Central memory CD8-positive, alpha-beta T cell (primary cell): Measurements from ENCODE around the gene FBLIM1.

ENCODE experiments used
- ATAC-seq: fragments of 150-1000 bp; cut with Tn5 transposase; replicated peaks from 2 replicates; pipeline ENCODE4 v1.10.0; 2022; ENCODE audit warnings: mild to moderate bottlenecking, moderate FRiP score, moderate number of reproducible peaks; ENCODE audit not compliant: poor library complexity, severe bottlenecking; ENCODE audit errors: extremely low read depth
- DNase-seq, 2 donors: peaks; one replicate each; pipeline ENCODE4 v3.0.0; 2021; ENCODE audit warnings: low spot score in 2 of 2
- H3K27ac Mint-ChIP-seq: one replicate; pipeline ENCODE4 v1.8.0; 2022; ENCODE audit warnings: low read depth, mild to moderate bottlenecking, moderate library complexity, mixed read lengths
- H3K27me3 Mint-ChIP-seq: one replicate; pipeline ENCODE4 v1.8.0; 2022; ENCODE audit warnings: mixed read lengths
- H3K36me3 Mint-ChIP-seq: one replicate; pipeline ENCODE4 v1.8.0; 2022; ENCODE audit warnings: mild to moderate bottlenecking, moderate library complexity, mixed read lengths; ENCODE audit not compliant: insufficient read depth
- H3K4me1 Mint-ChIP-seq: one replicate; pipeline ENCODE4 v1.8.0; 2022; ENCODE audit warnings: mixed read lengths
- H3K4me3 Mint-ChIP-seq: one replicate; pipeline ENCODE4 v1.8.0; 2022; ENCODE audit warnings: mild to moderate bottlenecking, moderate library complexity, mixed read lengths
- H3K9me3 Mint-ChIP-seq: one replicate; pipeline ENCODE4 v1.8.0; 2022; ENCODE audit warnings: mixed read lengths

The FBLIM1 gene

DNA sequence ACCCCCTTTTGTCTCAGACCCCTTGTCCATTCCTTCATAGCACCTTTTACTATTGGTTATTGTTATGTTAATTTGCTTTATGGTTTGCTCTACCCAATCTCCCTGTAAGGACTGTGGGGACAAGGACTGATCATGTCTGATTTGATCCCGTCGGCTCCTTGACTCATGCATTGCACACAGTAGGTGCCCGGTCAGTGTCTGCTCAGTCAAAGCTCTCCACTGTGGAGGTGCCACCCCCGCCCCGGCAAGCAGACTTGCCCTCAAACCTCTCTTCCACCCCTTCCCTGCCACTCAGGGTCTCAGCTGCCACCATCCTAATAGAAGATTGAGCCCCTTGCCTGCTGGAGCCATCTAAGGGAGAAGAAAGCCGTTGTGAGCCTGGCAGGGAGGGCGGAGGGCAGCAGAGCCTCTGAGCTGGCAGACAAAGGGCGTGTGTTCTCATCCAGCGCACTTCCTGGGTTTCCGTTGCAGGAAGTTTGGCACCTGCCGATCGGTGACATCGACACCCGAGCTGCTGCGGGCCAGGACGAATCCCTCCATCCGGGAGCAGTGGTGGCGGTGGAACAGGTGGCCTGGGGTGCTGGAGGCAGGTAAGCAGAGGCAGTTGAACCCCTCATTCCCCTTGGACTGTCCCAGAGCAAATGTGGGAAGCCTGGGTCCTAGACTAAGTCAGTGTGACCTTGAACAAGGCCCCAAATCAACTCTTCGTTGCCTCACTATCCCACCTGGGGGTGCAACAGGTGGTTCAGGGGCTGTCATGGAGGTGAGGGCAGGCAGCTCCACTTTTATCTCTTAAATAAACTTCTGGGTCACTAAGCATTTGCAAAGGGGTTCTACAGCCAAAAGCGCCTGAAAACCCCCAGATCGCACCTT lies 2.2 kb upstream of the FBLIM1 start:
- peaks cover 77% of the 10 kb centered on the region for H3K27me3 Mint-ChIP-seq
- no peak overlapping the region for H3K27ac Mint-ChIP-seq
- no peaks in the 10 kb centered on the region for H3K4me1 Mint-ChIP-seq
- no peaks in the 10 kb centered on the region for H3K36me3 Mint-ChIP-seq
- H3K4me3 Mint-ChIP-seq, result no peak overlapping the region
- no peaks in the 10 kb centered on the region for H3K9me3 Mint-ChIP-seq
- no peak for DNase-seq
- peak; percentile 24 for ATAC-seq

DNA sequence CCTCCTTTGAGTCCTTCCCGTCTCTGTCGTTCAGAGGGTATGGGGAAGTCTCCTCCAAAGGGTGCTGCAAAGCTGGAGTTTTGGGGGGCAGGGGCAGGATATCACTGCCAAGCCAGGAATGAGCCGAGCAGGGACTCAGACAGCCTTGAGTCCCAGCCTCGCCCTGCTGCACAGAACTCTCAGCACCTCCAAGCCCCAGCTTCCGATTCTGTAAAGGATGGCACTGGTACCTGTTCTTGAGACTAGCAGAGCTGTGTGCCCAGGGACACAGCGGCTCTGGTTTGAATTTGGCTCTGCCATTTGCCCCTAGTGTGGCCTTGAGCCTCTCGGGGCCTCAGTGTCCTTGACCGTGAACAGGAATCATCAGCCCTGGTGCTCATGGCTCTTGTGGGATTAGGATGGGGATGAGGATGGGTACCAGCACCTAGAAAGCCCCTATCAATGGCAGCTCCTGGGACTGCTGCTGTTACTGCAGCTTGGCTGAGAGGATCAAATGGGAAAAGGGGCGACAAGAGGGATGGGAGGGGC lies 1.5 kb upstream of the FBLIM1 start:
- H3K27ac Mint-ChIP-seq, result no peak overlapping the region
- ATAC-seq (no peak), DNase-seq (no peak)
- H3K4me3 Mint-ChIP-seq, result peak overlapping the region; percentile 47
- peaks cover 77% of the 10 kb centered on the region for H3K27me3 Mint-ChIP-seq
- no peaks in the 10 kb centered on the region for H3K9me3 Mint-ChIP-seq
- H3K4me1 Mint-ChIP-seq, result no peaks in the 10 kb centered on the region
- no peaks in the 10 kb centered on the region for H3K36me3 Mint-ChIP-seq

DNA sequence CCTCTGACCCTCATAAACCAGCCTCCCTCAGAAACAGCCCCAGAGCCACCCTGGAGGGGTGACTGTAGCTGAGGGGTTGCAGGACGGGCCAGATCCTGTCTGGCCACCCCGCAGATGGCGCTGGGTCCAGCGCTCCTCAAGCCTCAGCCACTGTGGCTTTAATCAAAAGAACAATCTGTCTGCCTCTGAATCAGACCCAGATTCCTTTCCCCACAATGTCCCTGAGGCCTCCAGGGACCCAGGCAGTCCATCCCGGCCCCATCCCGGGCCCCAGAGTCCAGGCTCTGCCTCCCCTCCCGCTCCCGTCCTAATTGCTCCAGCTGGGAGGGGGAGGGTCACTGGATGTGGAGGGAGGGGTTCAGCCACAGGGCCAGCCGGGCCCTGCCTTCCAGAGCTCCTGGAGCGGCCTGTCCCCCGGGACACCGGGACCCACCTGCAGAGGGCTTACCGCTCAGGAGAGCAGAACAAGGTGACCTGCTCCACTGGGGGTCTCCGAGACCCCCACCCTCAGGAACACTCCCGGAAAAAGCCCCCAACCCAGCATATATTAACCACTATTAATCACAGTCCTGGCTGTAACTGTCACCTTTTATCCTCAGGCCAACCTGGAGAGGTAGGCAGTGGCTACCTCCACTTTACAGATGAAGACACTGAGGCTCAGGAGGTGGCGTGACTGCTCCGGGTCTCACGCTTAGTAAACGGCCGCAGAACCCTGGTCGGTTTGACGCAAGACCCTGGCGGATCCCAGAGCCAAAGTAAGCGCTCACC lies 836 bp upstream of the FBLIM1 start:
- Mint-ChIP-seq H3K4me3 (peak overlapping the region; percentile 66), H3K27me3 (peaks cover 81% of the 10 kb centered on the region), H3K9me3 (no peaks in the 10 kb centered on the region), H3K36me3 (peaks cover 2% of the 10 kb centered on the region), H3K27ac (no peak overlapping the region), H3K4me1 (no peaks in the 10 kb centered on the region)
- DNase-seq (no peak), ATAC-seq (no peak)

DNA sequence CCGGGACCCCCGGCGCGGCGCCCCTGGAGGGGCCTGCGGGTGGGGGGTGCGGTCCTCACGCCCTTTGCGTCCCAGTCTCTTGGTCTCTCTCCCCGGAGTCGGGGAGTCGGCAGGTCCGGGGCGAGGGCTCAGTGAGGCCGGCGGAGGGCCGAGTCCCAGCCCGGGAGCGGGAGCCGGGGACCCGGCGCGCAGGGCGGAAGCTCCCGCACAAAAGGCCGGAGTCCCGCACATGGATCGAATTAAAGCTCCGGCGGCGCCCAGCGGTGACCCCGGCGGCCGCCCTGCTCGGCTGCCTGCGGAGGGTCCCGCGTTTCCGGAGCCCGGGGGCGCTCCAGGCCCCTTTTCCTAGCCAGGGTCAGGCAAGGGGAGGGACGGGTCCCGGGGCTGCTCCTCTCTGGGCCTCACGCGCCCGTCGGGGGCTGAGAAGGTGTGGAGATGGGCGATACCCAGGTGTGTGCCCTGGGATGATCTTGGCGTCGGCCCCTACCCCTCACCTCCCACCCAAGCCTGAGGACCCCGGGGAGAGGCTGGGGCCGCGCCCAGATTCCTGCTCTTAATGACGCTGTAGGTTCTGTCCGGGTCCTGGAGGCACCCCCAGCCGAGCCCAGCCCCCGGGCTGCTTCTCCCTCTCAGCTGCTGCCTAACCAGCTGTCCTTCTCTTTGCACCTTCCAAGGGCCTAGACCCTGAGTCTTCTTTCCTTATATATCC lies 512 bp downstream of the FBLIM1 start:
- Mint-ChIP-seq H3K4me3 (peak overlapping the region; percentile 47), H3K36me3 (peaks cover 4% of the 10 kb centered on the region), H3K27me3 (peaks cover 78% of the 10 kb centered on the region), H3K9me3 (no peaks in the 10 kb centered on the region), H3K27ac (no peak overlapping the region), H3K4me1 (no peaks in the 10 kb centered on the region)
- no peak for DNase-seq
- no peak for ATAC-seq

DNA sequence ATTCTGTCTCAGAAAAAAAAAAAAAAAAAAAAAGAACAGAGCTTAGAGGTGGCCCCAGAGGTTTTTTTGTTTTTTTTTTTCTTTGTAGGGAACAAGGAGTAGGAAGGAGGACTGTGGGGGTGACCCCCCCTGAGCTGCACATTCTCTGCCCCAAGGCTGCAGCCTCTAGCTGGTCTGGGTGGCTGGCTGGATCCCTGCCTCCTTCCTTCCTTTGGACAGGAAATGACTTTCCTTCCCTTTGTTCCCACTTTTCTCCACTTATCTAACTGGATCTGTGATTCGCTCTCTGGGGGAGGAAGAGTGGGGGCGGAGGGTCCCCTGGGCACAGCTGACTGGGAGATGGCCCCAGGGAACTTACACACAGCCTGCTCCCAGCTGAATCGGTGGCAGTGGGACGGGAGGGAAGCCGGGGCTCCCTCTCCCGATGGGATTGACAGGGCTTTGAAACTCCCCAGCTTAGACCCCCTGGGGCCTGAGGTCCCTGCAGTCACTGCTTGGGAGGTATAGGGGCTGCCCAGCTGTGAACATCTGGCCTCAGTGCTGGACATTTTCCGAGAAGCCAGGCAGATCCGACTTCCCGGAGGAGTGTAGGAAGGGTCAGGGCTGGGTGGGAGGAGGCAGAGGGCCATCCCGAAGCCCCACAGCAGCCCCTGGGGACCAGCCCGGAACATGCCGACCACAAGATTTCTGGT lies 2.1 kb downstream of the FBLIM1 start:
- H3K27ac Mint-ChIP-seq, result no peak overlapping the region
- DNase-seq, result no peak
- H3K4me3 Mint-ChIP-seq, result peak overlapping the region; percentile 20
- no peaks in the 10 kb centered on the region for H3K4me1 Mint-ChIP-seq
- peaks cover 85% of the 10 kb centered on the region for H3K27me3 Mint-ChIP-seq
- no peak for ATAC-seq
- peaks cover 4% of the 10 kb centered on the region for H3K36me3 Mint-ChIP-seq
- no peaks in the 10 kb centered on the region for H3K9me3 Mint-ChIP-seq

DNA sequence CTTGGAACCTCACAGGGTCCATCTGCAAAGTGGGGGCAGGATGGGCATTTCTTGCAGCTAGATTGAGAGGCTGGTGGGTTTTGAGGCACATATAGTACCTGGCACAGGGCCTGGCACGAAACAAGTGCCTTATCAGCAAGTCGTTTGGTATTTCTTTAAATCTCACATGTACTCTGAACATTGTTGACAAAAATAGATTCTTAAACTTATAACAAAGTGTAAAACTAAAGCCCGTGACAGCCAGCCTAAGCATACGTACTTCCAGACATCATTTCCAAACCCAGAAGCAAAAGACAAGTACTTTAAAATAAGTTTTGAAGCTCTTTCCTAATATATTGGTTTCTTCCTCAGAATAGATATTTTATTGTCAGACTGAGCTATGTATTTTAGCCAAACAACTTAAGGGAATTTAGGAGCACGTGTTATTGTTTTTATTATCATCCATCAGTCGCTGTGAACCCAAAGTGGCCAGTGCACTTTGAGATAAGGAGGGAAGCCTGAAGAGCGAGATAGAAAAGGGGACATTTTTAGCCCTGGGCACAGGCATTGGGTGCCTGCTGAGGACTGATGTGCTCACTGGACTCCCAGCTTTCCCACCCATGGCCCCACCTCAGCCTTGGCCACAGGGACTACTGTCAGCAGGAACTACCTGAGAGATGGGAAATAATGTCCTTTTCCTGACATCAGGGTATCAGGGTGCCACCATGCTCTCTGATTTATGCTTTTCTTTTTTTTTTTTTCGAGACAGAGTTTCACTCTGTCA lies 3.0 kb downstream of the FBLIM1 start:
- Mint-ChIP-seq H3K27ac (no peak overlapping the region), H3K36me3 (peaks cover 4% of the 10 kb centered on the region), H3K4me3 (no peak overlapping the region), H3K27me3 (peaks cover 82% of the 10 kb centered on the region), H3K9me3 (no peaks in the 10 kb centered on the region), H3K4me1 (no peaks in the 10 kb centered on the region)
- DNase-seq (no peak), ATAC-seq (no peak)

DNA sequence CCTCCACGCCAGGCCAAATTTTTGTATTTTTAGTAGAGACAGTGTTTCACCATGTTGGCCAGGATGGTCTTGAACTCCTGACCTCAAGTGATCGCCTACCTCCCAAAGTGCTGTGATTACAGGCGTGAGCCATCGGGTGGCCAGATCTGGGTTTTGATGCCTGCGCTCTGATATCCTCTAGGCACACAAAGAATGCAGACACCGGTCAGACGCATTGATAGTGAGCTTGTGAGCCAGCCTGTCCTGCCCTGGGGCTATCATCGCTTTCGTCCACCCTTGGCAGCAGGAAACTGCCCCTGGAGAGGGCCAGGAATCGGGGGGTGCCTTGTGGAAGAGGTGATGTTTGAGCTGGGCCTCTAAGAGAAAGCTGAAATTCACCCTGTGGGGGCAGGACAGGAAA lies 4.0 kb downstream of the FBLIM1 start:
- H3K4me3 Mint-ChIP-seq, result no peak overlapping the region
- H3K9me3 Mint-ChIP-seq, result no peaks in the 10 kb centered on the region
- ATAC-seq (no peak), DNase-seq (no peak)
- peaks cover 4% of the 10 kb centered on the region for H3K36me3 Mint-ChIP-seq
- no peaks in the 10 kb centered on the region for H3K4me1 Mint-ChIP-seq
- H3K27me3 Mint-ChIP-seq, result peaks cover 72% of the 10 kb centered on the region
- no peak overlapping the region for H3K27ac Mint-ChIP-seq

DNA sequence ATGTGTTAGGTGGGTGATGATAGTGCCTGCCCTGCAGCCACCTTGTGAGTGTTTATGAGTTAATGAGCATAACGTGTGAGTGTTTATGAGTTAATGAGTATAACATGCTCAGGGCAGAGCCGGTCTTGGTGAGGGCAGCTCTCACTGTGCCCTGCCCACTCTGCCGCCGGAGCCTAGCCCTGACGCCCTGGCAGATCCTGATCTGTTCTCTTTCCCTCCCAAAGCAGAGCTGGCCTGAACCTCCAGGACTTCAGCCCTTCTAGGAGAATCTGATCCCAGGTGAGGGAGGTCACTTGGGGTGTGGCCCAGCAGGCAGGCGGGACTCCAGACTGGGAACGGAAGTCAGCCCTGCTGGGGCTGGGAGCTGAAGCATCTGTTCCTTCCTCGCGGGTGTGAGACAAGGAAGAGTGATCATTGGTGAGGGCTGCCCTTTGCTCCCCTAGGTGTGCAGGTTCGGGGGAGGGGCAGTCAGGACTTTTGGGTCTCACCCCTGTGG lies 5.7 kb downstream of the FBLIM1 start:
- Mint-ChIP-seq H3K4me1 (no peaks in the 10 kb centered on the region), H3K9me3 (no peaks in the 10 kb centered on the region), H3K27me3 (peaks cover 71% of the 10 kb centered on the region), H3K36me3 (peaks cover 4% of the 10 kb centered on the region), H3K27ac (no peak overlapping the region), H3K4me3 (no peak overlapping the region)
- ATAC-seq, result no peak
- no peak for DNase-seq

DNA sequence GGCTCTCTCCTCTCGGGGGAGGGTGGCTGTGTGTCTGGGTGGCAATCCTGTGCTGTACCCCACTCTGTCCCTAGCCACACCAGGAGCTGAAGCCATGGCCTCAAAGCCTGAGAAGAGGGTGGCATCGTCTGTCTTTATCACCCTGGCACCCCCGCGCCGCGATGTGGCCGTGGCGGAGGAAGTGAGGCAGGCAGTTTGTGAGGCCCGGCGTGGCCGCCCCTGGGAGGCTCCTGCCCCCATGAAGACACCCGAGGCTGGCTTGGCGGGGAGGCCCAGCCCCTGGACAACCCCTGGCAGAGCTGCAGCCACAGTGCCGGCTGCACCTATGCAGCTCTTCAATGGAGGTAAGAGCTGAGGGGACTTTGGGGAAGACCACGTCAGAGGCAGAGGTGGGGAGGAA lies 6.3 kb downstream of the FBLIM1 start:
- H3K9me3 Mint-ChIP-seq, result no peaks in the 10 kb centered on the region
- no peak overlapping the region for H3K4me3 Mint-ChIP-seq
- no peak overlapping the region for H3K27ac Mint-ChIP-seq
- H3K4me1 Mint-ChIP-seq, result no peaks in the 10 kb centered on the region
- H3K27me3 Mint-ChIP-seq, result peaks cover 66% of the 10 kb centered on the region
- peaks cover 4% of the 10 kb centered on the region for H3K36me3 Mint-ChIP-seq
- no peak for DNase-seq
- no peak for ATAC-seq

DNA sequence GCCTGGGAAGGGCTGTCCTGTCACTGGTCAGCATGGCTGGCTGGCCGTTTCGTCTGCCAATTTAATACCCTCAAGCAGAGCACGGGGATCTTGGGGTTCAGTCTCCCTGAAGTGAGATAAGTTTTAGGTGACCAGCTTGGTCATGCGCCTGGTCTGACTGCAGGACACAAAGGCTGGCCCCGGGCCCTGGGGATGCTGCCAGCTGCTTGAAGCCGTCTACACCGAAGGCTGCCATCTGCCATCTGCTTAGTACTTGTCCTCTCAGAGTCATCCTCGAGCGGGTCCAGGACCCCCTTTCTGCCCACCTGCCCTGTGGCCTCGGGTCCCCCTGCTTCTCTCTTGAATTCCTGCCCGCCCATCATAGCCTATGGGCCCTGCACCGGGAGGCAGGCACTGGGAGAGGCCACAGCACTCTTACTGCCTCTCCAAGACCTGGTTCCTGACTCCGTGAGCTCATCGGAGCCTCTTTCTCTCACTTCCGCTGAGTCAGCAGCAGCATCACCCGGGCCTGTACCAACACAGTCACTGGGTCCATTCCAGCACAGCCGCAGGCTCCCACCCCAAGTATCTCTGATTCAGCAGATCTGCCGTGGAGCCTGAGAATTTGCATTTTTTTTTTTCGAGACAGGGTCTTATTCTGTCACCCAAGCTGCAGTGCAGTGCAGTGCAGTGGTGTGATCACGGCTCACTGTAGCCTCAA lies 7.0 kb downstream of the FBLIM1 start:
- no peak overlapping the region for H3K4me3 Mint-ChIP-seq
- no peak for DNase-seq
- H3K9me3 Mint-ChIP-seq, result no peaks in the 10 kb centered on the region
- H3K27ac Mint-ChIP-seq, result no peak overlapping the region
- H3K36me3 Mint-ChIP-seq, result peaks cover 4% of the 10 kb centered on the region
- H3K27me3 Mint-ChIP-seq, result peaks cover 64% of the 10 kb centered on the region
- no peak for ATAC-seq
- H3K4me1 Mint-ChIP-seq, result no peaks in the 10 kb centered on the region

DNA sequence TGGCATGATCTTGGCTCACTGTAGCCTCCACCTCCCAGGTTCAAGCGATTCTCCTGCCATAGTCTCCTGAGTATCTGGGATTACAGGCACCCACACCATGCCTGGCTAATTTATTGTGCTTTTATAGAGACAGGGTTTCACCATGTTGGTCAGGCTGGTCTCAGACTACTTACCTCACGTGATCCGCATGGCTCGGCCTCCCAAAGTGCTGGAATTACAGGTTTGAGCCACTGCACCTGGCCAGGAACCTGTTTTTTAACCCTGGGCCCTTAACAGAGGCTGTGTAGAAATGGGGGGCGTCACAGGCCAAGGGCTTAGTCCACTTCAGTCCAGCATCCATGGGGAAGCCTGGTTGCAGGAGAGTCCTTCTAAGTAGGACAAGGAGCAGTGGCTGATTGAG lies 9.3 kb downstream of the FBLIM1 start:
- no peak overlapping the region for H3K4me3 Mint-ChIP-seq
- H3K36me3 Mint-ChIP-seq, result peaks cover 2% of the 10 kb centered on the region
- H3K9me3 Mint-ChIP-seq, result no peaks in the 10 kb centered on the region
- no peaks in the 10 kb centered on the region for H3K4me1 Mint-ChIP-seq
- no peak overlapping the region for H3K27ac Mint-ChIP-seq
- DNase-seq (no peak), ATAC-seq (no peak)
- H3K27me3 Mint-ChIP-seq, result peaks cover 62% of the 10 kb centered on the region
